GM19372 (cell line): ENCODE measurements around the gene RFX5.
"Not testable (repeated sequence)": the region's sequence is repeated elsewhere in the genome, so short reads cannot be mapped to it uniquely, and the experiment has no call there.

Experiments used
- ATAC-seq: cut with Tn5 transposase; IDR thresholded peaks from one replicate; pipeline ENCODE4 v1.9.1; 2021; ENCODE audit warnings: mild to moderate bottlenecking, low read depth, moderate library complexity; ENCODE audit not compliant: unreplicated experiment

RFX5 gene

GRCh38 chr1:151362308-151363155 is 15.5 kb upstream of the RFX5 start:
- no peak for ATAC-seq

GRCh38 chr1:151361883-151362282 is 14.8 kb upstream of the RFX5 start:
- ATAC-seq: no peak

GRCh38 chr1:151356696-151357095 is 9.6 kb upstream of the RFX5 start:
- no peak for ATAC-seq

- ATAC-seq: no peak
Observed at GRCh38 chr1:151352021-151352718, 5.1 kb upstream of the RFX5 start.

- ATAC-seq: not testable (repeated sequence)
Observed at GRCh38 chr1:151350323-151350722, 3.3 kb upstream of the RFX5 start.

GRCh38 chr1:151347523-151348246 is 633 bp upstream of the RFX5 start:
- ATAC-seq: no peak

GRCh38 chr1:151346082-151346768 is 827 bp downstream of the RFX5 start:
- ATAC-seq: no peak

- no peak for ATAC-seq
Observed at GRCh38 chr1:151344291-151344690, 2.8 kb downstream of the RFX5 start.

- ATAC-seq: no peak
Observed at GRCh38 chr1:151343587-151343986, 3.5 kb downstream of the RFX5 start.

- no peak for ATAC-seq
Observed at GRCh38 chr1:151342569-151342968, 4.5 kb downstream of the RFX5 start.

- ATAC-seq: no peak
Observed at GRCh38 chr1:151342021-151342420, 5.0 kb downstream of the RFX5 start.

GRCh38 chr1:151340870-151341754 is 5.9 kb downstream of the RFX5 start:
- ATAC-seq: no peak

- ATAC-seq: no peak
Observed at GRCh38 chr1:151336556-151336955, 10.5 kb downstream of the RFX5 start.

GRCh38 chr1:151334822-151335221 is 12.2 kb downstream of the RFX5 start:
- ATAC-seq: no peak

- no peak for ATAC-seq
Observed at GRCh38 chr1:151327903-151328674, 19.0 kb downstream of the RFX5 start.

GRCh38 chr1:151327223-151327902 is 19.7 kb downstream of the RFX5 start, which contains the start of gene PI4KB:
Gene PI4KB (minus strand): TSS chr1:151327416. CDS start chr1:151316481, 10,935 bp downstream.
- ATAC-seq: peak; percentile 82

GRCh38 chr1:151326619-151327222 is 20.3 kb downstream of the RFX5 start:
- peak; percentile 43 for ATAC-seq
